OCI-LY1 (cell line): ENCODE measurements around the gene HTT.

Source experiments
- H2AFZ ChIP-seq: fragments of 200-600 bp; sonication (generic), shearing (Covaris generic); 2 replicates; pipeline ENCODE4 v1.6.0; 2014; ENCODE audit warnings: antibody characterized with exemption, mild to moderate bottlenecking, low read length
- H3F3A ChIP-seq: fragments of 200-600 bp; sonication (generic), shearing (Covaris generic); 2 replicates; pipeline ENCODE4 v1.6.0; 2014; ENCODE audit warnings: mild to moderate bottlenecking, antibody characterized with exemption, low read length, moderate library complexity; ENCODE audit not compliant: insufficient read depth
- H3K27ac ChIP-seq: fragments of 200-600 bp; sonication (generic); 2 replicates; pipeline ENCODE4 v1.5.1; 2014; ENCODE audit warnings: low read length, mixed run types, mild to moderate bottlenecking, low read depth; ENCODE audit not compliant: poor library complexity, severe bottlenecking
- H3K27me3 ChIP-seq: fragments of 200-600 bp; sonication (generic); 2 replicates; pipeline ENCODE4 v1.6.0; 2014; ENCODE audit warnings: antibody characterized with exemption, mild to moderate bottlenecking, low read length, moderate library complexity; ENCODE audit not compliant: insufficient read depth
- H3K36me3 ChIP-seq: fragments of 200-600 bp; sonication (generic); 2 replicates; pipeline ENCODE4 v1.6.1; 2014; ENCODE audit warnings: mild to moderate bottlenecking, antibody characterized with exemption, low read length, moderate library complexity, mixed read lengths; ENCODE audit not compliant: insufficient read depth
- H3K4me1 ChIP-seq: fragments of 200-600 bp; sonication (generic); 2 replicates; pipeline ENCODE4 v1.5.1; 2014; ENCODE audit warnings: mild to moderate bottlenecking, low read length, moderate library complexity; ENCODE audit not compliant: insufficient read depth, severe bottlenecking
- H3K4me2 ChIP-seq: fragments of 200-600 bp; sonication (generic), shearing (Covaris generic); 2 replicates; pipeline ENCODE4 v1.6.1; 2014; ENCODE audit warnings: low read length
- H3K4me3 ChIP-seq: fragments of 200-600 bp; sonication (generic); 2 replicates; pipeline ENCODE4 v1.5.1; 2014; ENCODE audit warnings: low read length, low read depth, mild to moderate bottlenecking, mixed read lengths; ENCODE audit not compliant: poor library complexity, severe bottlenecking
- H3K79me2 ChIP-seq: fragments of 200-600 bp; shearing (Covaris generic); 2 replicates; pipeline ENCODE4 v1.6.1; 2016; ENCODE audit warnings: mixed run types, low read length, mixed read lengths; ENCODE audit not compliant: insufficient read depth
- H3K9ac ChIP-seq: fragments of 200-600 bp; sonication (generic), shearing (Covaris generic); 2 replicates; pipeline ENCODE4 v1.6.1; 2014; ENCODE audit warnings: mild to moderate bottlenecking, low read length, mixed read lengths
- H3K9me2 ChIP-seq: fragments of 200-600 bp; sonication (generic), shearing (Covaris generic); 2 replicates; pipeline ENCODE4 v1.6.1; 2014; ENCODE audit warnings: low read depth, mild to moderate bottlenecking, low read length, mixed read lengths
- H3K9me3 ChIP-seq: fragments of 200-600 bp; shearing (Covaris generic); 2 replicates; pipeline ENCODE4 v1.6.1; 2014; ENCODE audit warnings: low read length, mixed read lengths
- H4K20me1 ChIP-seq: fragments of 200-600 bp; sonication (generic), shearing (Covaris generic); 2 replicates; pipeline ENCODE4 v1.6.0; 2016; ENCODE audit warnings: mild to moderate bottlenecking, low read length; ENCODE audit not compliant: insufficient read depth
- EZH2 ChIP-seq: fragments of 200-600 bp; sonication (generic), shearing (Covaris generic); IDR thresholded peaks from 2 replicates; pipeline ENCODE4 v1.8.0; 2017; ENCODE audit warnings: borderline replicate concordance, mixed run types, mild to moderate bottlenecking, antibody characterized with exemption, low read length, moderate library complexity, mixed read lengths
- TF ChIP-seq, protein P1 (sequence below): fragments of 200-600 bp; sonication (generic), shearing (Covaris generic); IDR thresholded peaks from 2 replicates; pipeline ENCODE4 v1.5.1; 2017; ENCODE audit warnings: mild to moderate bottlenecking, antibody characterized with exemption, low read length, moderate library complexity, mixed read lengths

HTT gene

DNA sequence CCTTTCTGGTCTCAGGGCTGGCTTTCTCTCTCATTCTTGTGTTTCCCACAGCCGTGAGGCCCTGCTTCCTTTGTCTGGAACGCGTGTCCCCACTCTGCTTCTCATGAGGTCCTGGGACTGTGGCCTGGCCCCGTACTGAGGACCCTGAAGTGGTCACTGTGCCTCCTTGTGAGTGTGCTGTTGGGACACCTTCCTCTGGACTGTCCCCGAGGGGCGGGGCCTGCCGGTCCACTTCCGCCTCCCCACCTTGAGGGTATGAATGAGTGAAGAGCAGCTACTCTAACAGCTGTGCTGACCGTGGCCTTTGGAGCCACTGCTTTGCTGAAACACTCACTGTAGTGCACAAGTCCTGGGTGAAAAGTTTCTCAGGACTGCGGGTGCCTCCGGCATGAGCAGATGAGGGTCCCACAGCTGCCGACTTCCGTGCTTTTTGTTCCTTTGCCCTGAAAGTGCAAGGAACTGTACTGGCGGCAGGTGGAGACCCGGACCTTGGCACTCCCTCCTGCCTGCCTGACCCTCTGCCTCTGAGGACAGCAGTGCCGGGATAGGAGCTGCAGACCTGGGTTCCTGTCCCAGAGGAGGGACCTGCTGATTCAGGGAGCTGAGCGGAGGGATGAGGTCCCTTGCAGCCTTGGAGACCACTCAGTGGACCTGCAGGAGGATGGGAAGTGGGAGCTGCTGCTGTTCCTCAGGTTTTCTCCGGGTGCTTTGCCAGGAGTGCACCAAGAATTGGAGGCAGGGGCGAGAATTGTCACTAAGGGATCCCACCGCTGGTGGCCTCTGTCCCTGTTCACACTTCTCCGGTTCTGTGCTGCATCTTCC is 38.1 kb upstream of the HTT start:
- Histone ChIP-seq H4K20me1 (no peaks in the 10 kb centered on the region), H3K9ac (no peak overlapping the region), H3K4me2 (no peak overlapping the region), H3K9me2 (no peaks in the 10 kb centered on the region), H3K4me1 (peaks cover 2% of the 10 kb centered on the region), H3K27me3 (no peaks in the 10 kb centered on the region), H3K4me3 (no peak overlapping the region), H3K79me2 (no peaks in the 10 kb centered on the region), H2AFZ (no peak overlapping the region), H3K36me3 (no peaks in the 10 kb centered on the region), H3K9me3 (no peaks in the 10 kb centered on the region), H3K27ac (no peak overlapping the region), H3F3A (no peaks in the 10 kb centered on the region)
- TF ChIP-seq, protein P1, sequence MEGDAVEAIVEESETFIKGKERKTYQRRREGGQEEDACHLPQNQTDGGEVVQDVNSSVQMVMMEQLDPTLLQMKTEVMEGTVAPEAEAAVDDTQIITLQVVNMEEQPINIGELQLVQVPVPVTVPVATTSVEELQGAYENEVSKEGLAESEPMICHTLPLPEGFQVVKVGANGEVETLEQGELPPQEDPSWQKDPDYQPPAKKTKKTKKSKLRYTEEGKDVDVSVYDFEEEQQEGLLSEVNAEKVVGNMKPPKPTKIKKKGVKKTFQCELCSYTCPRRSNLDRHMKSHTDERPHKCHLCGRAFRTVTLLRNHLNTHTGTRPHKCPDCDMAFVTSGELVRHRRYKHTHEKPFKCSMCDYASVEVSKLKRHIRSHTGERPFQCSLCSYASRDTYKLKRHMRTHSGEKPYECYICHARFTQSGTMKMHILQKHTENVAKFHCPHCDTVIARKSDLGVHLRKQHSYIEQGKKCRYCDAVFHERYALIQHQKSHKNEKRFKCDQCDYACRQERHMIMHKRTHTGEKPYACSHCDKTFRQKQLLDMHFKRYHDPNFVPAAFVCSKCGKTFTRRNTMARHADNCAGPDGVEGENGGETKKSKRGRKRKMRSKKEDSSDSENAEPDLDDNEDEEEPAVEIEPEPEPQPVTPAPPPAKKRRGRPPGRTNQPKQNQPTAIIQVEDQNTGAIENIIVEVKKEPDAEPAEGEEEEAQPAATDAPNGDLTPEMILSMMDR: no peak
- TF ChIP-seq EZH2: no peak

DNA sequence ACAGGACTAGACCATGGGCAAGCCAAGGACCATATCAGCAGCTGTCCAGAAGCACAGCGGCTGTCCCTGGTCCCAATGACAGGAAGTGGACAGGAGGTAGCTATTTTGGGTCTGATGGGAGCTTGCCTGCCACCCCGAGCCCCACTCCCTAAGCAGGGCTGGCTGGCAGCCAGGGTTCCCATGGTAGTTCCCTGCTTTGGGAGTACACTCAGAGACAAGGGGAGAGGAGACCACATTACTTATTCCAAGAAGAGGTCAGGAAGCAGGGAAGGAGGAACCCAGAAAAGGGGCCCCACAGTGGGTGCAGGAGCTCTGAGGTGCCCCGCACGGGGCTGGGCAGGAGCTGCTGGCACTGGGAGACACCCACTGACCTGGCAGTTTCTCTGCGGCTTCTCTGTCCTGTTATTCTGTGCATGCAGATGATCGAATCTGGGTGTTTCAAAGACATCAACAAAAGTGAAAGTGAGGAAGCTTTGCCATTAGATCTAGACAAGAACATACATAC is 36.5 kb upstream of the HTT start:
- Histone ChIP-seq H3K4me3 (no peak overlapping the region), H3K9me3 (no peaks in the 10 kb centered on the region), H3K9me2 (no peaks in the 10 kb centered on the region), H3K9ac (no peak overlapping the region), H3K79me2 (no peaks in the 10 kb centered on the region), H2AFZ (no peak overlapping the region), H3F3A (no peaks in the 10 kb centered on the region), H3K27ac (no peak overlapping the region), H3K36me3 (no peaks in the 10 kb centered on the region), H3K4me1 (peaks cover 2% of the 10 kb centered on the region), H3K4me2 (no peak overlapping the region), H4K20me1 (no peaks in the 10 kb centered on the region), H3K27me3 (no peaks in the 10 kb centered on the region)
- TF ChIP-seq, protein P1: no peak
- no peak for TF ChIP-seq EZH2

DNA sequence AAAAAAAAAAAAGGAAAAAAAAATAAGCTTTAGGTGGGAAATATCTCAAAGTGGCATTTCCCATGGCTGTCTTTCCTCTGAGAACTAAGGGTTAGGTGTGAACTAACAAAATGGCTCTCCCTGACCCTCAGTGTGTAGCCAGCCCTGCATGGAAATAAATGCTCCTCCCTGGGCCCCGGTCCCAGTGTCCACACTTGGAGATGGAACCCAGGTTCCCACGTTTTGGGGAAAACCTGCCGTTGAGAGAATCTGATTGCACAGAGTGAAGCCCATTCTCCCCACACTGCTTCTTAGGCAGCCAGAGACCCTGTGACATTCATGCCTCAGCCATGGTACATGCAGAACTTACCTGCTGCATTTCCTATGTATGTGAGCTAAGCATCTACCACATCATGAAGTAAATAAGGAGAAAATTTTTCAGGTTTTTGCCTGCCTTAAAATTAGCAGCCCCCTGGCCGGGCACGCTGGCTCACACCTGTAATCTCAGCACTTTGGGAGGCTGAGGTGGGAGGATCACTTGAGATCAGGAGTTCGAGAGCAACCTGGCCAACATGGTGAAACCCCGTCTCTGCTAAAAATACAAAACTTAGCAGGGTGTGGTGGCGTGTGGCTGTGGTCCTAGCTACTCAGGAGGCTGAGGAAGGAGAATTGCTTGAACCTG is 34.6 kb upstream of the HTT start:
- H3K4me1 ChIP-seq: peaks cover 2% of the 10 kb centered on the region

More for the DNA sequence above, 34.6 kb upstream of the HTT start:
- TF ChIP-seq, protein P1: no peak
- no peak for TF ChIP-seq EZH2
- Histone ChIP-seq H3K4me3 (no peak overlapping the region), H3K4me2 (no peak overlapping the region), H3K9me2 (no peaks in the 10 kb centered on the region), H3K9me3 (no peaks in the 10 kb centered on the region), H4K20me1 (no peaks in the 10 kb centered on the region), H3K36me3 (no peaks in the 10 kb centered on the region), H3K9ac (no peak overlapping the region), H3F3A (no peaks in the 10 kb centered on the region), H3K27me3 (no peaks in the 10 kb centered on the region), H3K27ac (no peak overlapping the region), H3K79me2 (no peaks in the 10 kb centered on the region), H2AFZ (no peak overlapping the region)
